Measurements from ENCODE around the gene PMEPA1.

The PMEPA1 gene

DNA sequence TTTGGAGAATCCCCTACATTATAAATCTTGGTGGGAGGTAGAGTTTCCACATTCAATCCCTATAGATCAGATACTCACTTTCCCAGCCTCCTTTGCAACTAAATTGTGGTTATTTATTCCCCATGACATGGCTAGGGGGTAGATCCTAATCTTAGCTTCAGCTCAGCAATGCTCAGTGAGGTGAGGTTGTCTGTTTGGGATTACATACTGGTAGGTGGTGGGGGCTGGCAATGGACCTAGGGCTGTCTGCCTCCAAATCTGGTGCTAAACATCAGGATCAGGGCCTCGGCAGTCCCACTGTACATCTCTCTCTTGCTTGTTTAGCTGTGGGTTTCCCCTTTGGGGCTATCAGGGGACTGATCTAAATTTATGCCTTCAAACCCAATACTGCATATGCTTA lies 45.8 kb upstream of the PMEPA1 start:
- TF ChIP-seq, protein P1, sequence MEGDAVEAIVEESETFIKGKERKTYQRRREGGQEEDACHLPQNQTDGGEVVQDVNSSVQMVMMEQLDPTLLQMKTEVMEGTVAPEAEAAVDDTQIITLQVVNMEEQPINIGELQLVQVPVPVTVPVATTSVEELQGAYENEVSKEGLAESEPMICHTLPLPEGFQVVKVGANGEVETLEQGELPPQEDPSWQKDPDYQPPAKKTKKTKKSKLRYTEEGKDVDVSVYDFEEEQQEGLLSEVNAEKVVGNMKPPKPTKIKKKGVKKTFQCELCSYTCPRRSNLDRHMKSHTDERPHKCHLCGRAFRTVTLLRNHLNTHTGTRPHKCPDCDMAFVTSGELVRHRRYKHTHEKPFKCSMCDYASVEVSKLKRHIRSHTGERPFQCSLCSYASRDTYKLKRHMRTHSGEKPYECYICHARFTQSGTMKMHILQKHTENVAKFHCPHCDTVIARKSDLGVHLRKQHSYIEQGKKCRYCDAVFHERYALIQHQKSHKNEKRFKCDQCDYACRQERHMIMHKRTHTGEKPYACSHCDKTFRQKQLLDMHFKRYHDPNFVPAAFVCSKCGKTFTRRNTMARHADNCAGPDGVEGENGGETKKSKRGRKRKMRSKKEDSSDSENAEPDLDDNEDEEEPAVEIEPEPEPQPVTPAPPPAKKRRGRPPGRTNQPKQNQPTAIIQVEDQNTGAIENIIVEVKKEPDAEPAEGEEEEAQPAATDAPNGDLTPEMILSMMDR (IDR thresholded peaks at IDR 0.05; ENCODE audit: low read depth, low read length), result no peak
- Histone ChIP-seq H3K27me3 (ENCODE audit: low read depth, low read length) (peaks cover 81% of the 10 kb centered on the region), H3K4me1 (ENCODE audit: low read length) (no peaks in the 10 kb centered on the region), H4K20me1 (ENCODE audit: insufficient read depth, low read length) (no peaks in the 10 kb centered on the region), H3K36me3 (replicated peaks; ENCODE audit: low read depth, low read length) (no peaks in the 10 kb centered on the region), H2AFZ (ENCODE audit: low read depth, low read length) (no peak overlapping the region), H3K4me2 (ENCODE audit: low read length) (no peak overlapping the region), H3K9ac (ENCODE audit: low read length) (no peak overlapping the region), H3K4me3 (ENCODE audit: low read length) (no peak overlapping the region), H3K79me2 (ENCODE audit: low read length) (no peaks in the 10 kb centered on the region), H3K27ac (ENCODE audit: low read length) (no peak overlapping the region), H3K9me3 (ENCODE audit: insufficient read depth, low read length) (no peaks in the 10 kb centered on the region)

DNA sequence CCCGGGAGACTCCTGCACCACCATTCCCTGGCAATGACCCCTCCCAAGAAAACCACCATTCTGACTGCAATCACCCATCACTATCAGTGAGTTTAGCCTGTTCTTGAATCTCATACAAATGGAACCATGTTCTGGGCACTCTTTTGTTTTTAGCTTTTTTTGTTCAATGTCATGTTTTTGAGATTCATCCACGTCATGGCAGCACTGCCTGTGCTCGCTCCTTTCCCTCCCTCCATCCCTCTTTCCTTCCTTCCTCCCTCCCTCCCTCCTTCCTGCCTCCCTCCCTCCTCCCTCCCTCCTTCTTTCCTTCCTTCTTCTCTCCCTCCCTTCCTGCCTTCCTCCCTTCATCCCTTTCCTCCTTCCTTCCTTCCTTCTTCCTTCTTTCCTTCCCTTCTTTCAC lies 44.4 kb upstream of the PMEPA1 start:
- H2AFZ ChIP-seq (ENCODE audit: low read depth, low read length), result no peak overlapping the region
- no peaks in the 10 kb centered on the region for H4K20me1 ChIP-seq (ENCODE audit: insufficient read depth, low read length)
- no peaks in the 10 kb centered on the region for H3K36me3 ChIP-seq (replicated peaks; ENCODE audit: low read depth, low read length)
- H3K9ac ChIP-seq (ENCODE audit: low read length), result no peak overlapping the region
- no peaks in the 10 kb centered on the region for H3K4me1 ChIP-seq (ENCODE audit: low read length)
- no peaks in the 10 kb centered on the region for H3K79me2 ChIP-seq (ENCODE audit: low read length)
- H3K27ac ChIP-seq (ENCODE audit: low read length), result no peak overlapping the region
- peaks cover 85% of the 10 kb centered on the region for H3K27me3 ChIP-seq (ENCODE audit: low read depth, low read length)
- H3K4me3 ChIP-seq (ENCODE audit: low read length), result no peak overlapping the region
- no peak for TF ChIP-seq EZH2phosphoT487 (IDR thresholded peaks at IDR 0.05; ENCODE audit: low read depth)
- TF ChIP-seq, protein P1 (IDR thresholded peaks at IDR 0.05; ENCODE audit: low read depth, low read length), result no peak
- H3K9me3 ChIP-seq (ENCODE audit: insufficient read depth, low read length), result no peaks in the 10 kb centered on the region
- H3K4me2 ChIP-seq (ENCODE audit: low read length), result no peak overlapping the region

- TF ChIP-seq, protein P1 (IDR thresholded peaks at IDR 0.05; ENCODE audit: low read depth, low read length), result no peak
- TF ChIP-seq EZH2phosphoT487 (IDR thresholded peaks at IDR 0.05; ENCODE audit: low read depth), result no peak
- no peaks in the 10 kb centered on the region for H3K79me2 ChIP-seq (ENCODE audit: low read length)
- H3K9ac ChIP-seq (ENCODE audit: low read length), result no peak overlapping the region
- H3K4me2 ChIP-seq (ENCODE audit: low read length), result no peak overlapping the region
- H3K9me3 ChIP-seq (ENCODE audit: insufficient read depth, low read length), result no peaks in the 10 kb centered on the region
- H3K27ac ChIP-seq (ENCODE audit: low read length), result no peak overlapping the region
- H2AFZ ChIP-seq (ENCODE audit: low read depth, low read length), result no peak overlapping the region
- H3K36me3 ChIP-seq (replicated peaks; ENCODE audit: low read depth, low read length), result no peaks in the 10 kb centered on the region
- H3K27me3 ChIP-seq (ENCODE audit: low read depth, low read length), result peaks cover 85% of the 10 kb centered on the region
- H3K4me3 ChIP-seq (ENCODE audit: low read length), result no peak overlapping the region
- H3K4me1 ChIP-seq (ENCODE audit: low read length), result no peaks in the 10 kb centered on the region
- no peaks in the 10 kb centered on the region for H4K20me1 ChIP-seq (ENCODE audit: insufficient read depth, low read length)
Observed at GRCh38 chr20:57753332-57754164, 43.7 kb upstream of the PMEPA1 start.

DNA sequence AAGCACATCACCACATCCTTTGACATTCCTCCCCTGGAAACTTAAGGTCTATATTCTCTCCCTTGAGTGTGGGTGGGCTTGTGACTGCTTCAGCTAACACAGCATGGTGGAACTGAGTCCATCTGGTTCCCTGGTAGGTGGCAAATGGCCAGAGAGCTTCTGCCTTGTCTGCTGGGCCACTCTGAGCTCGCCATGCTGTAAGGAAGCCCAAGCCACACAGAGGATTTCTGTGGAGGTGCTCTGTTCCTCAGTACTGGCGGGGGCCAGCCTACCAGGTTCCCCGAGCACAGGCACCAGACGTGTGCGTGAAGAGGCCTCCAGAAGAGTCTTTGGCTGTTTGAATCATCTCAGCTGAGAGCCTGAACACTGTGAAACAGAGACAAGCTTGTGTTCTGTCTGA lies 41.6 kb upstream of the PMEPA1 start:
- no peak overlapping the region for H3K9ac ChIP-seq (ENCODE audit: low read length)
- no peaks in the 10 kb centered on the region for H3K36me3 ChIP-seq (replicated peaks; ENCODE audit: low read depth, low read length)
- TF ChIP-seq, protein P1 (IDR thresholded peaks at IDR 0.05; ENCODE audit: low read depth, low read length), result no peak
- H3K4me2 ChIP-seq (ENCODE audit: low read length), result no peak overlapping the region
- no peak overlapping the region for H3K27ac ChIP-seq (ENCODE audit: low read length)
- no peaks in the 10 kb centered on the region for H3K4me1 ChIP-seq (ENCODE audit: low read length)
- no peaks in the 10 kb centered on the region for H3K9me3 ChIP-seq (ENCODE audit: insufficient read depth, low read length)
- no peak overlapping the region for H2AFZ ChIP-seq (ENCODE audit: low read depth, low read length)
- H3K4me3 ChIP-seq (ENCODE audit: low read length), result no peak overlapping the region
- H4K20me1 ChIP-seq (ENCODE audit: insufficient read depth, low read length), result no peaks in the 10 kb centered on the region
- H3K27me3 ChIP-seq (ENCODE audit: low read depth, low read length), result peaks cover 84% of the 10 kb centered on the region
- H3K79me2 ChIP-seq (ENCODE audit: low read length), result no peaks in the 10 kb centered on the region

All from OCI-LY3 (cell line).